Ishikawa (cell line): ENCODE results near the gene CMA1.

ENCODE experiments used
- CEBPB ChIP-seq: IDR thresholded peaks from 2 replicates; pipeline ENCODE4 v1.6.1; 2012
- CREB1 ChIP-seq: IDR thresholded peaks from 2 replicates; pipeline ENCODE4 v1.6.1; 2012; ENCODE audit warnings: low read depth
- EGR1 ChIP-seq: IDR thresholded peaks from 2 replicates; pipeline ENCODE4 v1.6.1; 2012
- EP300 ChIP-seq: IDR thresholded peaks from 2 replicates; pipeline ENCODE4 v1.6.1; 2012; ENCODE audit warnings: borderline replicate concordance
- FOXM1 ChIP-seq: IDR thresholded peaks from 2 replicates; pipeline ENCODE4 v1.6.1; 2012; ENCODE audit warnings: low read depth, borderline replicate concordance
- NFIC ChIP-seq: IDR thresholded peaks from 2 replicates; pipeline ENCODE4 v1.6.1; 2012
- RAD21 ChIP-seq: IDR thresholded peaks from 2 replicates; pipeline ENCODE4 v1.6.1; 2012; ENCODE audit warnings: low read depth
- TAF1 ChIP-seq: IDR thresholded peaks from 2 replicates; pipeline ENCODE4 v1.6.1; 2012; ENCODE audit warnings: low read depth, mild to moderate bottlenecking
- TCF12 ChIP-seq: IDR thresholded peaks from 2 replicates; pipeline ENCODE4 v1.6.1; 2012; ENCODE audit warnings: low read depth
- TEAD4 ChIP-seq: IDR thresholded peaks from 2 replicates; pipeline ENCODE4 v1.6.1; 2012
- USF1 ChIP-seq: IDR thresholded peaks from 2 replicates; pipeline ENCODE4 v1.6.1; 2012
- YY1 ChIP-seq: IDR thresholded peaks from 2 replicates; pipeline ENCODE4 v1.6.1; 2012; ENCODE audit warnings: low read depth
- ZBTB7A ChIP-seq: IDR thresholded peaks from 2 replicates; pipeline ENCODE4 v1.6.1; 2012; ENCODE audit warnings: low read depth
- TF ChIP-seq, protein P1 (sequence below): IDR thresholded peaks from 2 replicates; pipeline ENCODE4 v1.6.1; 2012
- TF ChIP-seq, protein P2 (sequence below): IDR thresholded peaks from 2 replicates; pipeline ENCODE4 v1.6.1; 2012; ENCODE audit warnings: low read depth, mild to moderate bottlenecking

CMA1 gene

GRCh38 chr14:24465805-24466204, 42.3 kb downstream of the CMA1 start:
- no peak for TF ChIP-seq TEAD4
- no peak for TF ChIP-seq ZBTB7A
- TF ChIP-seq RAD21: no peak
- TF ChIP-seq EP300: no peak
- TF ChIP-seq TAF1: no peak
- TF ChIP-seq CREB1: no peak
- TF ChIP-seq EGR1: no peak
- no peak for TF ChIP-seq USF1
- TF ChIP-seq CEBPB: no peak
- no peak for TF ChIP-seq NFIC
- TF ChIP-seq, protein P1, sequence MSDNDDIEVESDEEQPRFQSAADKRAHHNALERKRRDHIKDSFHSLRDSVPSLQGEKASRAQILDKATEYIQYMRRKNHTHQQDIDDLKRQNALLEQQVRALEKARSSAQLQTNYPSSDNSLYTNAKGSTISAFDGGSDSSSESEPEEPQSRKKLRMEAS: no peak
- no peak for TF ChIP-seq YY1
- no peak for TF ChIP-seq FOXM1
- TF ChIP-seq, protein P2, sequence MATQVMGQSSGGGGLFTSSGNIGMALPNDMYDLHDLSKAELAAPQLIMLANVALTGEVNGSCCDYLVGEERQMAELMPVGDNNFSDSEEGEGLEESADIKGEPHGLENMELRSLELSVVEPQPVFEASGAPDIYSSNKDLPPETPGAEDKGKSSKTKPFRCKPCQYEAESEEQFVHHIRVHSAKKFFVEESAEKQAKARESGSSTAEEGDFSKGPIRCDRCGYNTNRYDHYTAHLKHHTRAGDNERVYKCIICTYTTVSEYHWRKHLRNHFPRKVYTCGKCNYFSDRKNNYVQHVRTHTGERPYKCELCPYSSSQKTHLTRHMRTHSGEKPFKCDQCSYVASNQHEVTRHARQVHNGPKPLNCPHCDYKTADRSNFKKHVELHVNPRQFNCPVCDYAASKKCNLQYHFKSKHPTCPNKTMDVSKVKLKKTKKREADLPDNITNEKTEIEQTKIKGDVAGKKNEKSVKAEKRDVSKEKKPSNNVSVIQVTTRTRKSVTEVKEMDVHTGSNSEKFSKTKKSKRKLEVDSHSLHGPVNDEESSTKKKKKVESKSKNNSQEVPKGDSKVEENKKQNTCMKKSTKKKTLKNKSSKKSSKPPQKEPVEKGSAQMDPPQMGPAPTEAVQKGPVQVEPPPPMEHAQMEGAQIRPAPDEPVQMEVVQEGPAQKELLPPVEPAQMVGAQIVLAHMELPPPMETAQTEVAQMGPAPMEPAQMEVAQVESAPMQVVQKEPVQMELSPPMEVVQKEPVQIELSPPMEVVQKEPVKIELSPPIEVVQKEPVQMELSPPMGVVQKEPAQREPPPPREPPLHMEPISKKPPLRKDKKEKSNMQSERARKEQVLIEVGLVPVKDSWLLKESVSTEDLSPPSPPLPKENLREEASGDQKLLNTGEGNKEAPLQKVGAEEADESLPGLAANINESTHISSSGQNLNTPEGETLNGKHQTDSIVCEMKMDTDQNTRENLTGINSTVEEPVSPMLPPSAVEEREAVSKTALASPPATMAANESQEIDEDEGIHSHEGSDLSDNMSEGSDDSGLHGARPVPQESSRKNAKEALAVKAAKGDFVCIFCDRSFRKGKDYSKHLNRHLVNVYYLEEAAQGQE: no peak
- no peak for TF ChIP-seq TCF12

- no peak for TF ChIP-seq TCF12
Observed at GRCh38 chr14:24465368-24465767, 42.7 kb downstream of the CMA1 start.

DNA sequence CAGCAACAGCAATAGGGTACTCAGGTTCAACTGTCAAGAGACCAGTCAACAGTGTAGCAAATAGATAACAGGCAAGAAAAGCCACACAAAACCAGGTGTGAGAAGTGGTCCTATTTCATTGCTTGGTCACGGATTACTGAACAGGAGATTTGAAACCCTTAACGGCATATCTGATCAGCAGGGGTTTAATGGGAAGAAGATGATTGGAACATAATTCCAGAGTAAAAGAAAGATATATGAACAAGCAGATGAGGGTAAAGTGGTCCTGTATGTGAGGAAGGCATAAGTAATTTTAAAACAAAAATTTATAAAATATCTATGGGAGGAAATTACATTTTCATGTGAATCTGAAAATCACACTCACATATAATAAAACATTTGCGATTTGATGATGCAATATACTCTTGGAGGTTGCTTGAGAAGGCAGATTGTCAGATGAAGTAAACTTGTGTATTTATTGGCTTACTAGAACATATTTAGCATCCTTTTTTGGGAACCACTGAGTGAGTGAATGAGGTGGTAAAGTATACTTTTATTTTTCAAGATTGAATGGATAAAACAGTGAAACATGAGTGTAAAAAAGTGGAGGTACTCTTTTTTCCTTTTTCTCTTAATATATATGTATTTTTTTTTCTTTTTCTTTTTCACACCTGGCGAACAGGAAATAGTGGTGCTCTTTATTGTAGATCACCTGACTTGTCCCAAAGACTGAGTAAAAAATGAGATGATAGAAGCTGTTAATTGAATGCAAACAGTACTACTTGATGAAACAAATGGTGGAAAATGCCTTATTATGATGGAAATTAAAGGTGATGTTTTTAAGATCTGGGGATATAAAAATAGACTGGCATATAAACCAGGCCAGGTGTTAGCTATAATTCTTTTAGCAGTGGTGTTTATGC, 43.9 kb downstream of the CMA1 start:
- TF ChIP-seq EGR1 (no peak), TEAD4 (no peak), FOXM1 (no peak), CREB1 (no peak), ZBTB7A (no peak), YY1 (no peak), RAD21 (no peak), EP300 (no peak), NFIC (no peak), USF1 (no peak)
- TF ChIP-seq, protein P1: no peak

- no peak for TF ChIP-seq TAF1
- no peak for TF ChIP-seq FOXM1
- no peak for TF ChIP-seq TEAD4
- TF ChIP-seq, protein P1: no peak
- TF ChIP-seq NFIC: no peak
- no peak for TF ChIP-seq RAD21
- no peak for TF ChIP-seq CEBPB
- TF ChIP-seq EGR1: no peak
- TF ChIP-seq, protein P2: no peak
- TF ChIP-seq YY1: no peak
- no peak for TF ChIP-seq CREB1
- TF ChIP-seq ZBTB7A: no peak
Observed at GRCh38 chr14:24463017-24463883, 44.8 kb downstream of the CMA1 start.

DNA sequence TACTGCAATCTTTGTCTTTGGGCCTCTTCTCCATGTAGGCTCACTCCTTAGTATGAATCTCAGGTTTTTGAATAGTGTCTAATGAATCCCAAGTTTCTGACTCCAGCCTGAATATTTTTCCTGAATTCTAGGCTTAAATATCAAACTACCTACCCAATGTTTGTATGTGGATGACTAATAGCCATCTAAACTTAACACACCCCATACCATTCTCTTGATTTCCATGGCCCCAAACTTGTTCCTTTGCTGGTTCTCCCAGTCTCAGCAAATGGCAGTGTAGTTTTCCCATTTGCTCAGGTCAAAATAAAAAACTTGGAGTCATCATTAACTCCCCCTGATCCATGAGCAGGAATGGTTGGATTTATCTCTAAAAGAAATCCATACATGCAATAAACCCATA, 46.7 kb downstream of the CMA1 start:
- TF ChIP-seq TCF12 (no peak), TAF1 (no peak), YY1 (no peak), RAD21 (no peak), ZBTB7A (no peak), CREB1 (no peak), FOXM1 (no peak), CEBPB (no peak), EGR1 (no peak), EP300 (no peak), TEAD4 (no peak), USF1 (no peak), NFIC (no peak)
- TF ChIP-seq, protein P2: no peak
- TF ChIP-seq, protein P1: no peak
